HepG2 (cell line): Measurements from ENCODE around the gene NEU1. TPM values are rescaled to one million over a fixed set of nuclear protein-coding genes. Genes with fewer than 3 reads are reported as not detected.
A peak's percentile ranks its signal among the peaks of the same experiment; 100 is the strongest.

Source experiments
- AKAP8 ChIP-seq: sonication (generic); formaldehyde crosslinking; IDR thresholded peaks from 2 replicates; pipeline ENCODE4 v1.5.1; 2020; ENCODE audit warnings: mild to moderate bottlenecking, missing genetic modification reagents
- DNMT3B ChIP-seq: conservative IDR thresholded peaks from 2 replicates; pipeline ENCODE4 v1.6.1; 2016; ENCODE audit warnings: missing biosample characterization, control low read depth
- KLF12 ChIP-seq: sonication (generic); formaldehyde crosslinking; IDR thresholded peaks from 2 replicates; pipeline ENCODE4 v1.4.0; 2020; ENCODE audit warnings: missing genetic modification reagents, borderline replicate concordance
- MAFK ChIP-seq, 2 experiments: IDR thresholded peaks in 1 of 2; conservative IDR thresholded peaks in 1 of 2; 2 replicates each; pipeline ENCODE4 v1.6.1; 2011; ENCODE audit warnings: improper control_type of control experiment in 2 of 2, low read length in 2 of 2
- NCOA5 ChIP-seq: sonication (generic); formaldehyde crosslinking; IDR thresholded peaks from 2 replicates; pipeline ENCODE4 v1.4.0; 2020; ENCODE audit warnings: missing genetic modification reagents
- NR2C2 ChIP-seq: sonication (generic); formaldehyde crosslinking; IDR thresholded peaks from 2 replicates; pipeline ENCODE4 v1.4.0; 2020; ENCODE audit warnings: missing genetic modification reagents, mild to moderate bottlenecking, moderate library complexity, borderline replicate concordance
- RBM39 ChIP-seq: fragments of 200-400 bp; formaldehyde crosslinking; IDR thresholded peaks from one replicate; pipeline ENCODE4 v1.6.1; 2018; ENCODE audit warnings: antibody characterized with exemption, mild to moderate bottlenecking, low read depth, low read length; ENCODE audit not compliant: poor library complexity, severe bottlenecking
- RELA ChIP-seq: sonication (generic); formaldehyde crosslinking; IDR thresholded peaks from 2 replicates; pipeline ENCODE4 v1.4.0; 2020; ENCODE audit warnings: missing genetic modification reagents
- SP2 ChIP-seq: sonication (generic); formaldehyde crosslinking; IDR thresholded peaks from 2 replicates; pipeline ENCODE4 v1.5.1; 2020; ENCODE audit warnings: mild to moderate bottlenecking, missing genetic modification reagents
- STAG1 ChIP-seq: sonication (generic); formaldehyde crosslinking; IDR thresholded peaks from 2 replicates; pipeline ENCODE4 v1.4.0; 2020; ENCODE audit warnings: missing genetic modification reagents
- TAF1 ChIP-seq: sonication (generic); formaldehyde crosslinking; IDR thresholded peaks from 2 replicates; pipeline ENCODE4 v1.4.0; 2020; ENCODE audit warnings: missing genetic modification reagents
- ZEB1 ChIP-seq: IDR thresholded peaks from 2 replicates; pipeline ENCODE4 v1.6.1; 2012; ENCODE audit warnings: mild to moderate bottlenecking, low read depth, inconsistent platforms; ENCODE audit not compliant: insufficient replicate concordance
- ZNF569 ChIP-seq: sonication (generic); formaldehyde crosslinking; IDR thresholded peaks from 2 replicates; pipeline ENCODE4 v1.5.0; 2020; ENCODE audit warnings: mild to moderate bottlenecking, missing genetic modification reagents, moderate library complexity, borderline replicate concordance
- ZNF747 ChIP-seq: sonication (generic); formaldehyde crosslinking; IDR thresholded peaks from 2 replicates; pipeline ENCODE4 v1.8.1; 2023; ENCODE audit warnings: missing genetic modification reagents, mild to moderate bottlenecking, borderline replicate concordance
- polyA plus RNA-seq, 8 experiments: library from polyadenylated mRNA; depleted of rRNA in 3 of 8; stranded (reverse) in 7 of 8; unstranded in 1 of 8; fragments of >200 nt; fragmentation: Illumina TruSeq in 4 of 8; extraction: Trizol in 4 of 8; gene quantifications; 2 replicates each; pipeline versions ENCODE4 v1.2.1 to v1.2.3, GENCODE V29; 2011 to 2016; ENCODE audit warnings: low read depth in 4 of 8, missing spikeins in 1 of 8, mixed read lengths in 1 of 8; ENCODE audit not compliant: insufficient read depth in 1 of 8
- total RNA-seq, 5 experiments: library from RNA; depleted of rRNA; stranded (reverse); fragments of >200 nt; fragmentation: Illumina TruSeq; extraction: Trizol; gene quantifications; 2 replicates each; pipeline ENCODE4 v1.2.3, GENCODE V29; 2016; ENCODE audit warnings: low read depth in 1 of 5
- TF ChIP-seq, protein P1 (sequence below), 2 experiments: fragments of 450-650 bp in 1 of 2; sonication (generic) in 1 of 2; formaldehyde crosslinking in 1 of 2; IDR thresholded peaks; 2 replicates each; pipeline versions ENCODE4 v1.6.1 to v1.8.0; 2016 to 2022; ENCODE audit warnings: antibody characterized with exemption in 1 of 2, mild to moderate bottlenecking in 1 of 2, missing genetic modification reagents in 1 of 2
- TF ChIP-seq, protein P2 (sequence below): sonication (generic); formaldehyde crosslinking; IDR thresholded peaks from 2 replicates; pipeline ENCODE4 v1.8.0; 2023; ENCODE audit warnings: mild to moderate bottlenecking, missing genetic modification reagents
- TF ChIP-seq, protein P3 (sequence below): sonication (generic); formaldehyde crosslinking; IDR thresholded peaks from 2 replicates; pipeline ENCODE4 v1.4.0; 2020; ENCODE audit warnings: mild to moderate bottlenecking, low read depth, missing genetic modification reagents

Gene NEU1
- total and polyA plus RNA-seq, 2 of the 13 experiments (the other 11 are each of a cell fraction or from before 2014, with no cell fraction given) = 215 to 297 TPM

DNA sequence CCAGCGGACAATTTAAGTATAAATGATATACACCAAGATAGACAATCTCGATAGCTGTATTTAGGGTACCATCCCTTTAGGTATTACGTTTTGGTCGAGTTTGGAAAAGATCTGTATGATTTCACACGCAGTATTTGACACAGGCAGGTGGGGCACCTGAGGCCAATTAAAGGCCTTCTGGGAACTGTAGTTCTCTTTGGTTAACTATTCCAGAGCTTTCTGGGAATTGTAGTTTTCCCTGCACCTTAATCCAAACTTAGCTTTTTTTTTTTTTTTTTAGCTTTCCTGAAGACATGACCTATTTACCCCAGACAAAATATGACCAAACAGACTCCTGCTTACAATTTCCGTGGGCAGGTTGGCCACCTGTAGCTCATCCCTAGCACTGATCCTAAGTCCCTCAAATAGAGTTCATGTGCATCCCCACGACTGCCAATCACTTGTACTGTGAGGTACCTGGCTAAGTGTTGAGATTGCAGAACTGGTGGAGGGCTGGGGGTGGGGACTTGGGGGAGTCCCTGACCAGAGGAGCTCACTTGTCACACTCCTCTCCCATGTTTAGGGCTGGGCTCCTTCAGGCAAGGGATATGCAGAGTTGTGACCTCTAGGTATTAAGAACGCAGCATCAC is 35.9 kb upstream of the NEU1 start (continued):
- 0 out of 2 replicates have a peak, but pooled peaks have one; percentile 49 for TF ChIP-seq AKAP8
- TF ChIP-seq ZNF747 (CRISPR knock-in tag) = no peak
- TF ChIP-seq RELA (CRISPR knock-in tag) = no peak
- TF ChIP-seq, protein P1, sequence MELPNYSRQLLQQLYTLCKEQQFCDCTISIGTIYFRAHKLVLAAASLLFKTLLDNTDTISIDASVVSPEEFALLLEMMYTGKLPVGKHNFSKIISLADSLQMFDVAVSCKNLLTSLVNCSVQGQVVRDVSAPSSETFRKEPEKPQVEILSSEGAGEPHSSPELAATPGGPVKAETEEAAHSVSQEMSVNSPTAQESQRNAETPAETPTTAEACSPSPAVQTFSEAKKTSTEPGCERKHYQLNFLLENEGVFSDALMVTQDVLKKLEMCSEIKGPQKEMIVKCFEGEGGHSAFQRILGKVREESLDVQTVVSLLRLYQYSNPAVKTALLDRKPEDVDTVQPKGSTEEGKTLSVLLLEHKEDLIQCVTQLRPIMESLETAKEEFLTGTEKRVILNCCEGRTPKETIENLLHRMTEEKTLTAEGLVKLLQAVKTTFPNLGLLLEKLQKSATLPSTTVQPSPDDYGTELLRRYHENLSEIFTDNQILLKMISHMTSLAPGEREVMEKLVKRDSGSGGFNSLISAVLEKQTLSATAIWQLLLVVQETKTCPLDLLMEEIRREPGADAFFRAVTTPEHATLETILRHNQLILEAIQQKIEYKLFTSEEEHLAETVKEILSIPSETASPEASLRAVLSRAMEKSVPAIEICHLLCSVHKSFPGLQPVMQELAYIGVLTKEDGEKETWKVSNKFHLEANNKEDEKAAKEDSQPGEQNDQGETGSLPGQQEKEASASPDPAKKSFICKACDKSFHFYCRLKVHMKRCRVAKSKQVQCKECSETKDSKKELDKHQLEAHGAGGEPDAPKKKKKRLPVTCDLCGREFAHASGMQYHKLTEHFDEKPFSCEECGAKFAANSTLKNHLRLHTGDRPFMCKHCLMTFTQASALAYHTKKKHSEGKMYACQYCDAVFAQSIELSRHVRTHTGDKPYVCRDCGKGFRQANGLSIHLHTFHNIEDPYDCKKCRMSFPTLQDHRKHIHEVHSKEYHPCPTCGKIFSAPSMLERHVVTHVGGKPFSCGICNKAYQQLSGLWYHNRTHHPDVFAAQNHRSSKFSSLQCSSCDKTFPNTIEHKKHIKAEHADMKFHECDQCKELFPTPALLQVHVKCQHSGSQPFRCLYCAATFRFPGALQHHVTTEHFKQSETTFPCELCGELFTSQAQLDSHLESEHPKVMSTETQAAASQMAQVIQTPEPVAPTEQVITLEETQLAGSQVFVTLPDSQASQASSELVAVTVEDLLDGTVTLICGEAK (IDR thresholded peaks at IDR 0.05) = no peak
- TF ChIP-seq, protein P1 (CRISPR knock-in tag; IDR thresholded peaks at IDR 0.05) = no peak
- peak; percentile 39; the same call in 1 of the 2 replicates for TF ChIP-seq KLF12 (CRISPR knock-in tag)
- 0 out of 2 replicates have a peak, but pooled peaks have one; percentile 17 for TF ChIP-seq STAG1
- no peak for TF ChIP-seq NCOA5 (CRISPR knock-in tag)
- 0 out of 2 replicates have a peak, but pooled peaks have one; percentile 36 for TF ChIP-seq DNMT3B (CRISPR knock-in tag)
- TF ChIP-seq, protein P2, sequence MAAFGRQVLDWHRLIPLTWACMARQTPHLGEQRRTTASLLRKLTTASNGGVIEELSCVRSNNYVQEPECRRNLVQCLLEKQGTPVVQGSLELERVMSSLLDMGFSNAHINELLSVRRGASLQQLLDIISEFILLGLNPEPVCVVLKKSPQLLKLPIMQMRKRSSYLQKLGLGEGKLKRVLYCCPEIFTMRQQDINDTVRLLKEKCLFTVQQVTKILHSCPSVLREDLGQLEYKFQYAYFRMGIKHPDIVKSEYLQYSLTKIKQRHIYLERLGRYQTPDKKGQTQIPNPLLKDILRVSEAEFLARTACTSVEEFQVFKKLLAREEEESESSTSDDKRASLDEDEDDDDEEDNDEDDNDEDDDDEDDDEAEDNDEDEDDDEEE (CRISPR knock-in tag) = no peak
- TF ChIP-seq SP2 (CRISPR knock-in tag) = 0 out of 2 replicates have a peak, but pooled peaks have one; percentile 28
- TF ChIP-seq RBM39 = no peak
- no peak for TF ChIP-seq MAFK (conservative IDR thresholded peaks at IDR 0.05 in 1 of 2, IDR thresholded peaks at IDR 0.05 in 1 of 2; ENCODE audit: low read length in 2 of 2)
- 0 out of 2 replicates have a peak, but pooled peaks have one; percentile 25 for TF ChIP-seq NR2C2 (CRISPR knock-in tag)
- TF ChIP-seq ZNF569 (CRISPR knock-in tag) = no peak
- TF ChIP-seq TAF1 (CRISPR knock-in tag) = no peak
- TF ChIP-seq, protein P3, sequence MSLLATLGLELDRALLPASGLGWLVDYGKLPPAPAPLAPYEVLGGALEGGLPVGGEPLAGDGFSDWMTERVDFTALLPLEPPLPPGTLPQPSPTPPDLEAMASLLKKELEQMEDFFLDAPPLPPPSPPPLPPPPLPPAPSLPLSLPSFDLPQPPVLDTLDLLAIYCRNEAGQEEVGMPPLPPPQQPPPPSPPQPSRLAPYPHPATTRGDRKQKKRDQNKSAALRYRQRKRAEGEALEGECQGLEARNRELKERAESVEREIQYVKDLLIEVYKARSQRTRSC = no peak
- peak; percentile 91 for TF ChIP-seq ZEB1
